Cardiac muscle cell (in vitro differentiated cells and primary cell): ENCODE data around the gene SP140. TPM values are rescaled to one million over a fixed set of nuclear protein-coding genes. Genes with fewer than 3 reads are reported as not detected.
"Not testable (repeated sequence)": the region's sequence is repeated elsewhere in the genome, so short reads cannot be mapped to it uniquely, and the experiment has no call there.

ENCODE experiments used
- DNase-seq, 2 donors: peaks; one replicate each; pipeline versions ENCODE4 v3.0.0 to v3.0.0-alpha.2; 2010 to 2017; ENCODE audit warnings: low read depth in 1 of 2, low spot score in 1 of 2
- H3K27ac ChIP-seq: fragments of 200-600 bp; sonication (generic); 2 replicates; pipeline ENCODE4 v1.5.1; 2016
- H3K27me3 ChIP-seq: fragments of 200-600 bp; sonication (generic); 2 replicates; pipeline ENCODE4 v1.6.0; 2016; ENCODE audit warnings: control low read depth
- H3K36me3 ChIP-seq: fragments of 200-600 bp; sonication (generic); 2 replicates; pipeline ENCODE4 v1.5.1; 2016; ENCODE audit warnings: control low read depth
- H3K4me1 ChIP-seq: fragments of 200-600 bp; sonication (generic); 2 replicates; pipeline ENCODE4 v1.8.1; 2017; ENCODE audit warnings: low read depth, mild to moderate bottlenecking, mixed run types
- H3K4me3 ChIP-seq: fragments of 200-600 bp; sonication (generic); 2 replicates; pipeline ENCODE4 v1.5.1; 2016; ENCODE audit warnings: mild to moderate bottlenecking
- H3K9me3 ChIP-seq: fragments of 200-600 bp; sonication (generic); 2 replicates; pipeline ENCODE4 v1.5.1; 2017; ENCODE audit warnings: low read depth, mild to moderate bottlenecking, control low read depth
- CTCF ChIP-seq: IDR thresholded peaks from 2 replicates; pipeline ENCODE4 v1.5.1; 2012; ENCODE audit warnings: low read depth, mild to moderate bottlenecking, low read length
- polyA plus RNA-seq: library from polyadenylated mRNA; unstranded; fragments of >200 nt; fragmentation: Nextera tagmentation; extraction: Ambion mirVana; gene quantifications from 2 replicates; pipeline ENCODE4 v1.2.1, GENCODE V29; 2016
- total RNA-seq: library from RNA; depleted of rRNA; stranded (reverse); fragments of >200 nt; gene quantifications from 2 replicates; pipeline ENCODE4 v1.2.3, GENCODE V29; 2016

Gene SP140
- total and polyA plus RNA-seq, 2 experiments from 2014 or later = 0.12 to 0.53 TPM

GRCh38 chr2:230256733-230257332, 31.3 kb downstream of the SP140 start:
- Histone ChIP-seq H3K9me3 (no peaks in the 10 kb centered on the region), H3K4me1 (no peaks in the 10 kb centered on the region), H3K4me3 (no peak overlapping the region), H3K27ac (no peak overlapping the region), H3K36me3 (no peaks in the 10 kb centered on the region), H3K27me3 (no peaks in the 10 kb centered on the region)
- DNase-seq = no peak
- TF ChIP-seq CTCF = no peak

GRCh38 chr2:230258483-230258882, 32.9 kb downstream of the SP140 start:
- H3K27ac ChIP-seq = no peak overlapping the region
- H3K9me3 ChIP-seq = no peaks in the 10 kb centered on the region
- TF ChIP-seq CTCF = no peak
- H3K36me3 ChIP-seq = no peaks in the 10 kb centered on the region
- DNase-seq = no peak
- H3K27me3 ChIP-seq = no peaks in the 10 kb centered on the region
- H3K4me3 ChIP-seq = no peak overlapping the region
- no peaks in the 10 kb centered on the region for H3K4me1 ChIP-seq

GRCh38 chr2:230262246-230262645, 36.7 kb downstream of the SP140 start:
- TF ChIP-seq CTCF = no peak

GRCh38 chr2:230264945-230265344, 39.4 kb downstream of the SP140 start:
- H3K9me3 ChIP-seq, H3K36me3 ChIP-seq, H3K4me3 ChIP-seq, DNase-seq, H3K4me1 ChIP-seq, H3K27me3 ChIP-seq, H3K27ac ChIP-seq: not testable (repeated sequence)

More at GRCh38 chr2:230262246-230262645, 36.7 kb downstream of the SP140 start:
- Histone ChIP-seq H3K27ac (no peak overlapping the region), H3K4me1 (no peaks in the 10 kb centered on the region), H3K36me3 (no peaks in the 10 kb centered on the region), H3K4me3 (no peak overlapping the region), H3K27me3 (no peaks in the 10 kb centered on the region), H3K9me3 (no peaks in the 10 kb centered on the region)
- no peak for DNase-seq

- H3K27ac ChIP-seq = no peak overlapping the region
- no peak overlapping the region for H3K4me3 ChIP-seq
- no peaks in the 10 kb centered on the region for H3K4me1 ChIP-seq
- no peak for TF ChIP-seq CTCF
- no peaks in the 10 kb centered on the region for H3K9me3 ChIP-seq
- no peaks in the 10 kb centered on the region for H3K36me3 ChIP-seq
- no peak for DNase-seq
- no peaks in the 10 kb centered on the region for H3K27me3 ChIP-seq
Observed at GRCh38 chr2:230266638-230267037, 41.1 kb downstream of the SP140 start.

- no peaks in the 10 kb centered on the region for H3K27me3 ChIP-seq
- no peaks in the 10 kb centered on the region for H3K9me3 ChIP-seq
- H3K27ac ChIP-seq = no peak overlapping the region
- H3K36me3 ChIP-seq = no peaks in the 10 kb centered on the region
- DNase-seq = no peak
- TF ChIP-seq CTCF = no peak
- no peaks in the 10 kb centered on the region for H3K4me1 ChIP-seq
- no peak overlapping the region for H3K4me3 ChIP-seq
Observed at GRCh38 chr2:230267059-230267458, 41.5 kb downstream of the SP140 start.
